GM12878 (cell line): ENCODE measurements around the gene LMTK2. TPM values are rescaled to one million over a fixed set of nuclear protein-coding genes. Genes with fewer than 3 reads are reported as not detected.

Source experiments
- ATAC-seq: fragments of 200-7000 bp; cut with Tn5 transposase; 3 replicates; pipeline ENCODE4 v1.9.1; 2020; ENCODE audit warnings: mild to moderate bottlenecking, moderate library complexity
- BruUV-seq: library from RNA; stranded (reverse); fragments of 400-500 nt; replicated peaks from 2 replicates; lab custom pipeline; 2021; lab: Mats Ljungman, UMichigan
- CTCF ChIA-PET: fragments of 300-600 bp; sonication (Branson Sonifier 250); formaldehyde crosslinking; extraction: SDS; loops from one replicate; lab custom pipeline; 2021; ENCODE audit warnings: inconsistent platforms; lab: Yijun Ruan, JAX
- POLR2A ChIA-PET: fragments of 350-600 bp; formaldehyde crosslinking; extraction: SDS; loops from one replicate; lab custom pipeline; 2021; ENCODE audit warnings: inconsistent platforms; lab: Charles Lee
- RAD21 ChIA-PET: fragments of 300-600 bp; sonication (Branson Sonifier 250); formaldehyde crosslinking; loops from one replicate; lab custom pipeline; 2023; ENCODE audit warnings: antibody characterized with exemption; ENCODE audit not compliant: unreplicated experiment; lab: Charles Lee
- SMC1A ChIA-PET: fragments of 300-600 bp; sonication (Branson Sonifier 250); formaldehyde crosslinking; loops from one replicate; lab custom pipeline; 2023; ENCODE audit not compliant: unreplicated experiment, uncharacterized antibody; lab: Charles Lee
- DNase-seq: peaks from one replicate; pipeline ENCODE4 v3.0.0-alpha.2; 2011; ENCODE audit warnings: low read depth, low spot score
- FAIRE-seq: peaks from 3 replicates; lab custom pipeline; 2011; peaks lifted over from hg19 to GRCh38; lab: Jason Lieb, UNC
- H2AFZ ChIP-seq: 2 replicates; pipeline ENCODE4 v1.6.0; 2011; ENCODE audit warnings: low read depth, low read length, control low read depth; ENCODE audit not compliant: control insufficient read depth
- H3K27ac ChIP-seq: 2 replicates; pipeline ENCODE4 v1.5.1; 2011; ENCODE audit warnings: control low read depth; ENCODE audit not compliant: control insufficient read depth, insufficient read depth
- H3K27me3 ChIP-seq, 2 experiments: replicated peaks in 1 of 2; 2 replicates each; pipeline versions ENCODE4 v1.6.0 to v1.6.1; 2011; ENCODE audit warnings: low read length in 1 of 2; ENCODE audit not compliant: control insufficient read depth in 2 of 2, insufficient read depth in 2 of 2
- H3K36me3 ChIP-seq, 2 experiments: 2 replicates each; pipeline ENCODE4 v1.5.1; 2011; ENCODE audit warnings: low read length in 1 of 2; ENCODE audit not compliant: control insufficient read depth in 2 of 2, insufficient read depth in 2 of 2
- H3K4me1 ChIP-seq: 2 replicates; pipeline ENCODE4 v1.6.1; 2011; ENCODE audit warnings: mild to moderate bottlenecking, low read length, moderate library complexity, mixed read lengths; ENCODE audit not compliant: control insufficient read depth, insufficient read depth
- H3K4me2 ChIP-seq: 2 replicates; pipeline ENCODE4 v1.6.0; 2011; ENCODE audit warnings: control low read depth; ENCODE audit not compliant: control insufficient read depth, insufficient read depth
- H3K4me3 ChIP-seq: fragments of 200-600 bp; sonication (generic); 2 replicates; pipeline ENCODE4 v1.5.1; 2016
- H3K79me2 ChIP-seq: 2 replicates; pipeline ENCODE4 v1.6.0; 2011; ENCODE audit warnings: low read length; ENCODE audit not compliant: control insufficient read depth, insufficient read depth
- H3K9ac ChIP-seq: 2 replicates; pipeline ENCODE4 v1.8.0; 2011; ENCODE audit warnings: low read length, control low read depth, mixed read lengths; ENCODE audit not compliant: control insufficient read depth, insufficient read depth
- H3K9me3 ChIP-seq: replicated peaks from 3 replicates; pipeline ENCODE4 v1.5.1; 2011; ENCODE audit warnings: mild to moderate bottlenecking, low read length; ENCODE audit not compliant: control insufficient read depth, insufficient read depth
- H4K20me1 ChIP-seq: 2 replicates; pipeline ENCODE4 v1.6.0; 2011; ENCODE audit not compliant: control insufficient read depth, insufficient read depth
- CREB1 ChIP-seq: IDR thresholded peaks from 2 replicates; pipeline ENCODE4 v1.6.1; 2012; ENCODE audit warnings: low read depth, mild to moderate bottlenecking, inconsistent platforms
- HCFC1 ChIP-seq: fragments of 150-350 bp; IDR thresholded peaks from 2 replicates; pipeline ENCODE4 v1.6.1; 2014; ENCODE audit warnings: low read length
- IRF3 ChIP-seq: fragments of 450-650 bp; IDR thresholded peaks from 2 replicates; pipeline ENCODE4 v1.6.1; 2014; ENCODE audit warnings: mild to moderate bottlenecking
- IRF5 ChIP-seq: fragments of 450-650 bp; IDR thresholded peaks from 2 replicates; pipeline ENCODE4 v1.6.1; 2017; ENCODE audit warnings: borderline replicate concordance
- NRF1 ChIP-seq: conservative IDR thresholded peaks from 2 replicates; pipeline ENCODE4 v1.6.1; 2011; ENCODE audit warnings: mild to moderate bottlenecking, low read depth, low read length, improper control_type of control experiment
- SMAD5 ChIP-seq: IDR thresholded peaks from 2 replicates; pipeline ENCODE4 v1.6.1; 2016; ENCODE audit warnings: antibody characterized with exemption, low read depth
- SREBF2 ChIP-seq: IDR thresholded peaks from 2 replicates; pipeline ENCODE4 v1.6.1; 2012; ENCODE audit warnings: mild to moderate bottlenecking, low read length
- ZNF217 ChIP-seq: fragments of 450-650 bp; IDR thresholded peaks from 2 replicates; pipeline ENCODE4 v1.6.1; 2017; ENCODE audit warnings: antibody characterized with exemption, mild to moderate bottlenecking
- WGBS: methylation state at CpG from one replicate; pipeline ENCODE4 v1.1.6; 2016; ENCODE audit warnings: low lambda C conversion rate; ENCODE audit not compliant: insufficient replicate concordance, insufficient coverage; ENCODE audit errors: missing lambda C conversion rate; 5-methylcytosine and 5-hydroxymethylcytosine counted together
- in situ Hi-C: fragments of 300-500 bp; cut with MboI; formaldehyde crosslinking; loops from 9 replicates; pipeline ENCODE4 v1.14.3; 2018; ENCODE audit warnings: mixed read lengths
- intact Hi-C: fragments of 100-400 bp; cut with micrococcal nuclease; formaldehyde crosslinking; loops from one replicate; pipeline ENCODE4 v1.14.2; 2022; ENCODE audit not compliant: unreplicated experiment
- polyA plus RNA-seq, 11 experiments: library from polyadenylated mRNA; depleted of rRNA in 4 of 11; unstranded in 6 of 11; stranded (reverse) in 5 of 11; fragments of >200 nt; fragmentation: Nextera tagmentation in 4 of 11; fragmentation: Illumina TruSeq in 1 of 11; extraction: Ambion mirVana in 4 of 11; extraction: Trizol in 1 of 11; gene quantifications; 1 replicate in 1 of 11; 2 replicates in 10 of 11; pipeline versions ENCODE4 v1.2.1 to v1.2.3, GENCODE V29; 2011 to 2016; ENCODE audit warnings: inconsistent platforms in 2 of 11, missing spikeins in 2 of 11, low read depth in 1 of 11
- total RNA-seq, 4 experiments: library from RNA; depleted of rRNA in 3 of 4; stranded (reverse); fragments of >200 nt in 3 of 4; fragmentation: Illumina TruSeq in 1 of 4; extraction: Trizol in 1 of 4; gene quantifications; 2 replicates each; pipeline versions ENCODE4 v1.2.1 to v1.2.3, GENCODE V29; 2013 to 2021

LMTK2 gene
- total and polyA plus RNA-seq, 10 of the 15 experiments (the other 5 are each of a cell fraction or from before 2014, with no cell fraction given): 0.68 to 8.7 (median 4.6) TPM

GRCh38 chr7:98135984-98136383 lies 29.3 kb downstream of the LMTK2 start:
- H3K4me2 ChIP-seq: no peak overlapping the region
- ChIA-PET CTCF (interaction anchor here (1.1 to 4.9 kb wide), 3 partner anchors 26 to 33 kb away, joined by 4 to 34 read pairs (median 5); no protein-coding TSS in a partner anchor), RAD21 (interaction anchor here (4.1 kb wide), 1 partner anchor 29 kb away, joined by 21 read pairs; no protein-coding TSS in a partner anchor), POLR2A (interaction anchor here (1.0 kb wide), 1 partner anchor 68 kb away, joined by 3 read pairs; no protein-coding TSS in a partner anchor), SMC1A (interaction anchor here (1.7 to 3.7 kb wide), 2 partner anchors 25 to 32 kb away, joined by 7 to 21 read pairs; no protein-coding TSS in a partner anchor)
- DNase-seq: no peak
- H3K9ac ChIP-seq: no peak overlapping the region
- H3K27ac ChIP-seq: no peak overlapping the region
- no peaks in the 10 kb centered on the region for H3K27me3 ChIP-seq
- TF ChIP-seq SMAD5: no peak
- TF ChIP-seq CREB1: no peak
- no peak for TF ChIP-seq ZNF217
- no TSS peak for BruUV-seq
- peaks cover 19% of the 10 kb centered on the region; the same call in 1 of the 2 replicates for H4K20me1 ChIP-seq
- no peaks in the 10 kb centered on the region; a peak in 1 of 4 replicates for H3K36me3 ChIP-seq
- H3K79me2 ChIP-seq: no peaks in the 10 kb centered on the region
- intact Hi-C loops (no loop called here), in situ Hi-C loops (no loop called here)
- H2AFZ ChIP-seq: no peak overlapping the region
- no peaks in the 10 kb centered on the region for H3K9me3 ChIP-seq
- no peak for FAIRE-seq
- peaks cover 40% of the 10 kb centered on the region for H3K4me1 ChIP-seq
- WGBS: 95% methylated on average over 5 of the region's 5 CpGs
- ATAC-seq: no peak
- H3K4me3 ChIP-seq: no peak overlapping the region

GRCh38 chr7:98136423-98136822 lies 29.8 kb downstream of the LMTK2 start:
- in situ Hi-C loops (no loop called here), intact Hi-C loops (no loop called here)
- Histone ChIP-seq H2AFZ (no peak overlapping the region), H3K9ac (no peak overlapping the region), H3K9me3 (no peaks in the 10 kb centered on the region), H3K27me3 (no peaks in the 10 kb centered on the region), H3K4me3 (no peak overlapping the region), H3K36me3 (peaks cover 0 to 1% of the 10 kb centered on the region in 2 experiments; a peak in 1 of 4 replicates), H3K4me2 (no peak overlapping the region), H3K27ac (no peak overlapping the region), H3K4me1 (peaks cover 38% of the 10 kb centered on the region), H3K79me2 (no peaks in the 10 kb centered on the region), H4K20me1 (peaks cover 19% of the 10 kb centered on the region; the same call in 1 of the 2 replicates)
- BruUV-seq: no TSS peak
- POLR2A ChIA-PET: interaction anchor here (1.0 kb wide), 1 partner anchor 67 kb away, joined by 3 read pairs; no protein-coding TSS in a partner anchor
- FAIRE-seq: no peak
- CTCF ChIA-PET: interaction anchor here (1.0 to 1.8 kb wide), 7 partner anchors 10 to 115 kb away, joined by 3 to 5 read pairs (median 3); no protein-coding TSS in a partner anchor
- TF ChIP-seq NRF1 (no peak), IRF3 (no peak), SREBF2 (no peak), HCFC1 (no peak), IRF5 (no peak)
- SMC1A ChIA-PET: interaction anchor here (1.7 to 3.7 kb wide), 2 partner anchors 25 to 32 kb away, joined by 7 to 21 read pairs; no protein-coding TSS in a partner anchor
- no peak for DNase-seq
- 97% methylated on average over 5 of the region's 5 CpGs for WGBS
- no peak for ATAC-seq
- RAD21 ChIA-PET: interaction anchor here (1.6 to 4.1 kb wide), 2 partner anchors 29 to 30 kb away, joined by 6 to 21 read pairs; no protein-coding TSS in a partner anchor
